Measurements from ENCODE around the gene PLEKHA8. TPM values are rescaled to one million over a fixed set of nuclear protein-coding genes. Genes with fewer than 3 reads are reported as not detected.

Gene PLEKHA8
- total RNA-seq, 1 experiment from 2014 or later = 38.1 TPM

DNA sequence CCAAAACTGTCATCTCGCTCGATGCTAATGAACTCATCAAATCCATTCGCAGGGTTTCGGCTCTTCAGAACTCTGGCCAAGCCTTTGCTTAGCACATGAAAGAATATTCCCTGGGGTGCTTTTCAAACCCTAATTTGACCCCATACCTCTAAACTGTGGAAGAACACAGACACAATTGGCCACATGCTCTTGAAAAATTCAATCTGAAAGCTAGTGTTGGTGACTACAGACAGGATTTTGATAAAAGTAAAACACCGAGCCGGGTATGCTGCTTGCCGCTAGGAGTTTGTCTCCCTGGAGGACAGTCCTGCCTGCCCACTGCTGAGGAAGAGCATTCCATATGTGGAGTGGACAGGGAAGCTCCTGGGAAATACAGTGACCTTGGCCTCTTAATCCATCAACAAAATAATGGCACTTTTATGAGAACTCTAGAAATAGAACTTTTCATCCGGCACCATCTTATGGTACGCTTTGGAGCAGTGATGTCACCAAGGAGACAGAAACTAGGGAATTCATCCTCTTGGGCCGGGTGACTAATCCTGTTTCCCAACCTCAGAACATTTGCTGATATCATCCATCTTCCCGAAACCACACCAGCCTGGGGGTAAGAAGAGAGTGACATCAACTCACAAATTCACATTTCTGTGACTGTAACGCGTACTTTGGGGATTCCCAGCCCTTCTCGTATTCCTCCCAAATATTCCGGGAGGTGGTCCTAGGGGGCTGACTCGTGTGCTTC, 140.8 kb downstream of the PLEKHA8 start:
- POLR2A ChIA-PET = no interaction called here
- DNase-seq (ENCODE audit: low spot score) (no peak), ATAC-seq (peak; percentile 65)
- H3K9me3 Mint-ChIP-seq = no peaks in the 10 kb centered on the region
- H3K27me3 Mint-ChIP-seq (ENCODE audit: low read depth) = peaks cover 18% of the 10 kb centered on the region
- CTCF ChIA-PET = interaction anchor here (1.2 to 1.5 kb wide), 6 partner anchors 9 to 394 kb away, joined by 3 to 9 read pairs (median 3); no protein-coding TSS in a partner anchor
- H3K36me3 Mint-ChIP-seq = no peaks in the 10 kb centered on the region
- peaks cover 45% of the 10 kb centered on the region for H3K4me1 Mint-ChIP-seq
- peak overlapping the region; percentile 29 for H3K27ac Mint-ChIP-seq
- H3K4me3 Mint-ChIP-seq = peak overlapping the region; percentile 2; the same call in 1 of the 2 replicates
- TF ChIP-seq, protein P1, sequence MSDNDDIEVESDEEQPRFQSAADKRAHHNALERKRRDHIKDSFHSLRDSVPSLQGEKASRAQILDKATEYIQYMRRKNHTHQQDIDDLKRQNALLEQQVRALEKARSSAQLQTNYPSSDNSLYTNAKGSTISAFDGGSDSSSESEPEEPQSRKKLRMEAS (CRISPR knock-in tag; IDR thresholded peaks at IDR 0.05) = peak; percentile 45
- TF ChIP-seq NR2C2 (CRISPR knock-in tag; IDR thresholded peaks at IDR 0.05) (no peak), CBFB (CRISPR knock-in tag; IDR thresholded peaks at IDR 0.05; ENCODE audit: low read depth) (no peak)

DNA sequence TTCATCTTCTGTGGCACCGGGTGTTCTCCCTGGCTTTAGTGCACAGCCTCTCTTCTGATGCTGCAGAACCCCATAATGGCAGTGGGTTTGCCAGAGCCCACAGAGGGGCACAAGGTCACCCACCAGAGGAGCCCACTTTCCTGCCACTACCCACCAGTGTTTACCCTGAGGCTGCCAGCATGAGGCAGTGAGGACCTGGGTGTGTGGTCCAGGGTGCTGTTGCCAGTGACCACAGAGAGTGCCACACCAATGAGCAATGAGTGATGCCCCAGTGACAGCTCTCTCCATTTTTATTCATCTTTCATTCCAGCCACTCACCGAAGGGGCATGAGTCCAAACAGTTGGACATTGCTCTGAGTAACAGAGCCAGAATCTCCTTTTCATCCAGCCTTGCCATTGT, 141.4 kb downstream of the PLEKHA8 start:
- Mint-ChIP-seq H3K9me3 (no peaks in the 10 kb centered on the region), H3K36me3 (no peaks in the 10 kb centered on the region), H3K27me3 (ENCODE audit: low read depth) (peaks cover 18% of the 10 kb centered on the region), H3K4me1 (peaks cover 41% of the 10 kb centered on the region), H3K4me3 (no peak overlapping the region), H3K27ac (no peak overlapping the region)
- ChIA-PET CTCF (interaction anchor here (1.2 to 1.5 kb wide), 2 partner anchors 106 to 300 kb away, joined by 3 read pairs; no protein-coding TSS in a partner anchor), POLR2A (no interaction called here)
- ATAC-seq = no peak
- no peak for DNase-seq (ENCODE audit: low spot score)
- TF ChIP-seq IRF2 (CRISPR knock-in tag; IDR thresholded peaks at IDR 0.05; ENCODE audit: borderline replicate concordance, low read depth) = no peak
- TF ChIP-seq, protein P2, sequence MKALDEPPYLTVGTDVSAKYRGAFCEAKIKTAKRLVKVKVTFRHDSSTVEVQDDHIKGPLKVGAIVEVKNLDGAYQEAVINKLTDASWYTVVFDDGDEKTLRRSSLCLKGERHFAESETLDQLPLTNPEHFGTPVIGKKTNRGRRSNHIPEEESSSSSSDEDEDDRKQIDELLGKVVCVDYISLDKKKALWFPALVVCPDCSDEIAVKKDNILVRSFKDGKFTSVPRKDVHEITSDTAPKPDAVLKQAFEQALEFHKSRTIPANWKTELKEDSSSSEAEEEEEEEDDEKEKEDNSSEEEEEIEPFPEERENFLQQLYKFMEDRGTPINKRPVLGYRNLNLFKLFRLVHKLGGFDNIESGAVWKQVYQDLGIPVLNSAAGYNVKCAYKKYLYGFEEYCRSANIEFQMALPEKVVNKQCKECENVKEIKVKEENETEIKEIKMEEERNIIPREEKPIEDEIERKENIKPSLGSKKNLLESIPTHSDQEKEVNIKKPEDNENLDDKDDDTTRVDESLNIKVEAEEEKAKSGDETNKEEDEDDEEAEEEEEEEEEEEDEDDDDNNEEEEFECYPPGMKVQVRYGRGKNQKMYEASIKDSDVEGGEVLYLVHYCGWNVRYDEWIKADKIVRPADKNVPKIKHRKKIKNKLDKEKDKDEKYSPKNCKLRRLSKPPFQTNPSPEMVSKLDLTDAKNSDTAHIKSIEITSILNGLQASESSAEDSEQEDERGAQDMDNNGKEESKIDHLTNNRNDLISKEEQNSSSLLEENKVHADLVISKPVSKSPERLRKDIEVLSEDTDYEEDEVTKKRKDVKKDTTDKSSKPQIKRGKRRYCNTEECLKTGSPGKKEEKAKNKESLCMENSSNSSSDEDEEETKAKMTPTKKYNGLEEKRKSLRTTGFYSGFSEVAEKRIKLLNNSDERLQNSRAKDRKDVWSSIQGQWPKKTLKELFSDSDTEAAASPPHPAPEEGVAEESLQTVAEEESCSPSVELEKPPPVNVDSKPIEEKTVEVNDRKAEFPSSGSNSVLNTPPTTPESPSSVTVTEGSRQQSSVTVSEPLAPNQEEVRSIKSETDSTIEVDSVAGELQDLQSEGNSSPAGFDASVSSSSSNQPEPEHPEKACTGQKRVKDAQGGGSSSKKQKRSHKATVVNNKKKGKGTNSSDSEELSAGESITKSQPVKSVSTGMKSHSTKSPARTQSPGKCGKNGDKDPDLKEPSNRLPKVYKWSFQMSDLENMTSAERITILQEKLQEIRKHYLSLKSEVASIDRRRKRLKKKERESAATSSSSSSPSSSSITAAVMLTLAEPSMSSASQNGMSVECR (CRISPR knock-in tag; IDR thresholded peaks at IDR 0.05; ENCODE audit: borderline replicate concordance) = no peak
- TF ChIP-seq, protein P3, sequence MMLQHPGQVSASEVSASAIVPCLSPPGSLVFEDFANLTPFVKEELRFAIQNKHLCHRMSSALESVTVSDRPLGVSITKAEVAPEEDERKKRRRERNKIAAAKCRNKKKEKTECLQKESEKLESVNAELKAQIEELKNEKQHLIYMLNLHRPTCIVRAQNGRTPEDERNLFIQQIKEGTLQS (CRISPR knock-in tag; conservative IDR thresholded peaks at IDR 0.05) = no peak
- TF ChIP-seq, protein P4, sequence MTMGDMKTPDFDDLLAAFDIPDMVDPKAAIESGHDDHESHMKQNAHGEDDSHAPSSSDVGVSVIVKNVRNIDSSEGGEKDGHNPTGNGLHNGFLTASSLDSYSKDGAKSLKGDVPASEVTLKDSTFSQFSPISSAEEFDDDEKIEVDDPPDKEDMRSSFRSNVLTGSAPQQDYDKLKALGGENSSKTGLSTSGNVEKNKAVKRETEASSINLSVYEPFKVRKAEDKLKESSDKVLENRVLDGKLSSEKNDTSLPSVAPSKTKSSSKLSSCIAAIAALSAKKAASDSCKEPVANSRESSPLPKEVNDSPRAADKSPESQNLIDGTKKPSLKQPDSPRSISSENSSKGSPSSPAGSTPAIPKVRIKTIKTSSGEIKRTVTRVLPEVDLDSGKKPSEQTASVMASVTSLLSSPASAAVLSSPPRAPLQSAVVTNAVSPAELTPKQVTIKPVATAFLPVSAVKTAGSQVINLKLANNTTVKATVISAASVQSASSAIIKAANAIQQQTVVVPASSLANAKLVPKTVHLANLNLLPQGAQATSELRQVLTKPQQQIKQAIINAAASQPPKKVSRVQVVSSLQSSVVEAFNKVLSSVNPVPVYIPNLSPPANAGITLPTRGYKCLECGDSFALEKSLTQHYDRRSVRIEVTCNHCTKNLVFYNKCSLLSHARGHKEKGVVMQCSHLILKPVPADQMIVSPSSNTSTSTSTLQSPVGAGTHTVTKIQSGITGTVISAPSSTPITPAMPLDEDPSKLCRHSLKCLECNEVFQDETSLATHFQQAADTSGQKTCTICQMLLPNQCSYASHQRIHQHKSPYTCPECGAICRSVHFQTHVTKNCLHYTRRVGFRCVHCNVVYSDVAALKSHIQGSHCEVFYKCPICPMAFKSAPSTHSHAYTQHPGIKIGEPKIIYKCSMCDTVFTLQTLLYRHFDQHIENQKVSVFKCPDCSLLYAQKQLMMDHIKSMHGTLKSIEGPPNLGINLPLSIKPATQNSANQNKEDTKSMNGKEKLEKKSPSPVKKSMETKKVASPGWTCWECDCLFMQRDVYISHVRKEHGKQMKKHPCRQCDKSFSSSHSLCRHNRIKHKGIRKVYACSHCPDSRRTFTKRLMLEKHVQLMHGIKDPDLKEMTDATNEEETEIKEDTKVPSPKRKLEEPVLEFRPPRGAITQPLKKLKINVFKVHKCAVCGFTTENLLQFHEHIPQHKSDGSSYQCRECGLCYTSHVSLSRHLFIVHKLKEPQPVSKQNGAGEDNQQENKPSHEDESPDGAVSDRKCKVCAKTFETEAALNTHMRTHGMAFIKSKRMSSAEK (CRISPR knock-in tag; IDR thresholded peaks at IDR 0.05; ENCODE audit: borderline replicate concordance) = no peak
- TF ChIP-seq JUN (CRISPR knock-in tag; IDR thresholded peaks at IDR 0.05) = no peak
- TF ChIP-seq, protein P5, sequence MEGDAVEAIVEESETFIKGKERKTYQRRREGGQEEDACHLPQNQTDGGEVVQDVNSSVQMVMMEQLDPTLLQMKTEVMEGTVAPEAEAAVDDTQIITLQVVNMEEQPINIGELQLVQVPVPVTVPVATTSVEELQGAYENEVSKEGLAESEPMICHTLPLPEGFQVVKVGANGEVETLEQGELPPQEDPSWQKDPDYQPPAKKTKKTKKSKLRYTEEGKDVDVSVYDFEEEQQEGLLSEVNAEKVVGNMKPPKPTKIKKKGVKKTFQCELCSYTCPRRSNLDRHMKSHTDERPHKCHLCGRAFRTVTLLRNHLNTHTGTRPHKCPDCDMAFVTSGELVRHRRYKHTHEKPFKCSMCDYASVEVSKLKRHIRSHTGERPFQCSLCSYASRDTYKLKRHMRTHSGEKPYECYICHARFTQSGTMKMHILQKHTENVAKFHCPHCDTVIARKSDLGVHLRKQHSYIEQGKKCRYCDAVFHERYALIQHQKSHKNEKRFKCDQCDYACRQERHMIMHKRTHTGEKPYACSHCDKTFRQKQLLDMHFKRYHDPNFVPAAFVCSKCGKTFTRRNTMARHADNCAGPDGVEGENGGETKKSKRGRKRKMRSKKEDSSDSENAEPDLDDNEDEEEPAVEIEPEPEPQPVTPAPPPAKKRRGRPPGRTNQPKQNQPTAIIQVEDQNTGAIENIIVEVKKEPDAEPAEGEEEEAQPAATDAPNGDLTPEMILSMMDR (IDR thresholded peaks at IDR 0.05) = no peak
- TF ChIP-seq, protein P6, sequence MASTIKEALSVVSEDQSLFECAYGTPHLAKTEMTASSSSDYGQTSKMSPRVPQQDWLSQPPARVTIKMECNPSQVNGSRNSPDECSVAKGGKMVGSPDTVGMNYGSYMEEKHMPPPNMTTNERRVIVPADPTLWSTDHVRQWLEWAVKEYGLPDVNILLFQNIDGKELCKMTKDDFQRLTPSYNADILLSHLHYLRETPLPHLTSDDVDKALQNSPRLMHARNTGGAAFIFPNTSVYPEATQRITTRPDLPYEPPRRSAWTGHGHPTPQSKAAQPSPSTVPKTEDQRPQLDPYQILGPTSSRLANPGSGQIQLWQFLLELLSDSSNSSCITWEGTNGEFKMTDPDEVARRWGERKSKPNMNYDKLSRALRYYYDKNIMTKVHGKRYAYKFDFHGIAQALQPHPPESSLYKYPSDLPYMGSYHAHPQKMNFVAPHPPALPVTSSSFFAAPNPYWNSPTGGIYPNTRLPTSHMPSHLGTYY (CRISPR knock-in tag; IDR thresholded peaks at IDR 0.05) = no peak
- no peak for TF ChIP-seq KAT7 (CRISPR knock-in tag; IDR thresholded peaks at IDR 0.05; ENCODE audit: borderline replicate concordance)
